GM18508 (cell line): ENCODE results near the gene DAP3.
"Not testable (repeated sequence)": the region's sequence is repeated elsewhere in the genome, so short reads cannot be mapped to it uniquely, and the experiment has no call there.

Experiments used
- ATAC-seq: cut with Tn5 transposase; IDR thresholded peaks from one replicate; pipeline ENCODE4 v1.9.1; 2021; ENCODE audit warnings: moderate number of reproducible peaks; ENCODE audit not compliant: insufficient read depth, unreplicated experiment

The DAP3 gene

GRCh38 chr1:155689081-155689607, at the start of gene DAP3:
Gene DAP3 (plus strand): TSS chr1:155689091. CDS start chr1:155709780, 20,689 bp downstream.
- ATAC-seq: peak; percentile 48

- no peak for ATAC-seq
Observed at GRCh38 chr1:155640367-155640766, 48.5 kb upstream of the DAP3 start.

- ATAC-seq: not testable (repeated sequence)
Observed at GRCh38 chr1:155642559-155643180, 46.2 kb upstream of the DAP3 start.

- no peak for ATAC-seq
Observed at GRCh38 chr1:155643230-155643629, 45.7 kb upstream of the DAP3 start.

GRCh38 chr1:155645034-155645598, 43.8 kb upstream of the DAP3 start:
- no peak for ATAC-seq

GRCh38 chr1:155645648-155646047, 43.2 kb upstream of the DAP3 start:
- ATAC-seq: no peak

GRCh38 chr1:155646307-155646706, 42.6 kb upstream of the DAP3 start:
- no peak for ATAC-seq

GRCh38 chr1:155648207-155649147, 40.4 kb upstream of the DAP3 start:
- no peak for ATAC-seq

GRCh38 chr1:155649676-155650075, 39.2 kb upstream of the DAP3 start:
- no peak for ATAC-seq

- no peak for ATAC-seq
Observed at GRCh38 chr1:155650231-155650757, 38.6 kb upstream of the DAP3 start.

- ATAC-seq: no peak
Observed at GRCh38 chr1:155651861-155652661, 36.8 kb upstream of the DAP3 start.

- no peak for ATAC-seq
Observed at GRCh38 chr1:155652951-155653350, 35.9 kb upstream of the DAP3 start.

GRCh38 chr1:155657463-155657862, 31.4 kb upstream of the DAP3 start:
- no peak for ATAC-seq

- not testable (repeated sequence) for ATAC-seq
Observed at GRCh38 chr1:155661239-155661638, 27.7 kb upstream of the DAP3 start.

- ATAC-seq: no peak
Observed at GRCh38 chr1:155669233-155670162, 19.4 kb upstream of the DAP3 start.

- ATAC-seq: no peak
Observed at GRCh38 chr1:155671750-155672149, 17.1 kb upstream of the DAP3 start.

- no peak for ATAC-seq
Observed at GRCh38 chr1:155673003-155673402, 15.9 kb upstream of the DAP3 start.

- ATAC-seq: no peak
Observed at GRCh38 chr1:155678027-155678426, 10.9 kb upstream of the DAP3 start.

GRCh38 chr1:155678992-155679391, 9.9 kb upstream of the DAP3 start:
- ATAC-seq: not testable (repeated sequence)
